HEK293T (cell line): ENCODE results near the gene ASIC3.

Experiments used
- ARNT ChIP-seq: fragments of 450-650 bp; IDR thresholded peaks from 2 replicates; pipeline ENCODE4 v1.6.1; 2017; ENCODE audit warnings: mild to moderate bottlenecking
- BHLHE40 ChIP-seq: fragments of 450-650 bp; IDR thresholded peaks from 2 replicates; pipeline ENCODE4 v1.6.1; 2016; ENCODE audit warnings: mild to moderate bottlenecking, moderate library complexity, borderline replicate concordance
- CTBP1 ChIP-seq: fragments of 450-650 bp; IDR thresholded peaks from 2 replicates; pipeline ENCODE4 v1.6.1; 2016; ENCODE audit warnings: borderline replicate concordance
- ELF4 ChIP-seq: fragments of 450-650 bp; IDR thresholded peaks from 2 replicates; pipeline ENCODE4 v1.6.1; 2017; ENCODE audit warnings: antibody characterized with exemption
- FOXA1 ChIP-seq: fragments of 450-650 bp; IDR thresholded peaks from 2 replicates; pipeline ENCODE4 v1.6.1; 2016; ENCODE audit warnings: mild to moderate bottlenecking
- FOXM1 ChIP-seq: fragments of 450-650 bp; IDR thresholded peaks from 2 replicates; pipeline ENCODE4 v1.6.1; 2017; ENCODE audit warnings: mild to moderate bottlenecking, borderline replicate concordance
- LEF1 ChIP-seq: fragments of 450-650 bp; IDR thresholded peaks from 2 replicates; pipeline ENCODE4 v1.6.1; 2017; ENCODE audit warnings: mild to moderate bottlenecking, borderline replicate concordance
- PKNOX1 ChIP-seq: fragments of 450-650 bp; IDR thresholded peaks from 2 replicates; pipeline ENCODE4 v1.6.1; 2016
- SUZ12 ChIP-seq: fragments of 450-650 bp; IDR thresholded peaks from 2 replicates; pipeline ENCODE4 v1.6.1; 2016; ENCODE audit warnings: mild to moderate bottlenecking
- ZNF384 ChIP-seq: fragments of 450-650 bp; IDR thresholded peaks from 2 replicates; pipeline ENCODE4 v1.6.1; 2016

GRCh38 chr7:151073990-151074389 lies 25.7 kb downstream of the ASIC3 start:
- TF ChIP-seq ARNT = no peak
- no peak for TF ChIP-seq PKNOX1
- no peak for TF ChIP-seq CTBP1
- TF ChIP-seq ZNF384 = no peak
- TF ChIP-seq FOXA1 = no peak
- TF ChIP-seq FOXM1 = no peak
- TF ChIP-seq ELF4 = no peak
- no peak for TF ChIP-seq LEF1
- no peak for TF ChIP-seq BHLHE40
- no peak for TF ChIP-seq SUZ12
